OCI-M1 (cell line): ENCODE measurements around the gene GRB14.

Experiments used
- DNase-seq: peaks from one replicate; lab custom pipeline; 2025; lab: John Stamatoyannopoulos, UW

Gene GRB14

GRCh38 chr2:164613321-164613982, 7.8 kb downstream of the GRB14 start:
- no peak for DNase-seq

DNA sequence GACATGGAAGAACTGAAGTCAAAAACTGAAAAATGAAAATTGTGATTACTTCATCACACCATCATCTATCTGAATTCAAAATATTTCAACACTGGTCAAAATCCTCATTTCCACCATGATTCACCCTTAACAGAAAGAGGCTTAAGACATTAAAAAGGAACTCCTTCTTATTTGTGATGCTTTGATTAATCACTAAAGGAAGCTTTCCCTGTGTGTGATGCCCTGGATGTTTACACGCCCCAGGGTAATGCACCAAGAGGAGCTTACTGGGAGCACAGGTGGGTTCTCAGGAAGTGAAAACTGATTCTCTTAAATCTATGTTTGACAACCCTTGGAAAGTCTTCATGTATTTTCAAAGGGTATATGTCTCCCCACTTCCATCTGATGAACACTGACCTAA, 11.5 kb downstream of the GRB14 start:
- DNase-seq, result no peak

DNA sequence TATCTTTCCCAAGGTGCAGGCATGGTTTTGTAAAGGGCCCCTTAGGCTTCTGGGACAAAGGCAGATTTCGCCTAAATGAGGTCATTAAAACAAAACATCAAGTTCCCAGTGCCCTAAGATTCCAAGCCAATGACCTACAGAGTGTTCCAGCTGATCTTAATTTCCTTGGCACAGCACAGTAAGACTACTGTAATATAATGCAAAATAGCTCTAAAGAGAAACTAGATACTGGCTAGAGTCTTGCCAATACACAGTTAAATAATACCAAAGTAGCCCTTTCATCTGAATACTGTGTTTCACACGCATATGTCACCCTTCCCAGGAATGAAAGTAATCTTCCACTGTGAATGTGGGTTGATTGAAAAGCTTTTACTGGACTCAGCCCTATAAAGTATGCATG, 14.7 kb downstream of the GRB14 start:
- no peak for DNase-seq

- no peak for DNase-seq
These were observed 16.0 kb downstream of the GRB14 start for GRCh38 chr2:164605295-164605694.

GRCh38 chr2:164600763-164601162, 20.5 kb downstream of the GRB14 start:
- DNase-seq, result no peak

GRCh38 chr2:164599954-164600589, 21.2 kb downstream of the GRB14 start:
- DNase-seq, result peak; percentile 90

- DNase-seq, result peak; percentile 27
These were observed 23.3 kb downstream of the GRB14 start for GRCh38 chr2:164597983-164598382.

- DNase-seq, result no peak
These were observed 26.3 kb downstream of the GRB14 start for GRCh38 chr2:164595031-164595430.

DNA sequence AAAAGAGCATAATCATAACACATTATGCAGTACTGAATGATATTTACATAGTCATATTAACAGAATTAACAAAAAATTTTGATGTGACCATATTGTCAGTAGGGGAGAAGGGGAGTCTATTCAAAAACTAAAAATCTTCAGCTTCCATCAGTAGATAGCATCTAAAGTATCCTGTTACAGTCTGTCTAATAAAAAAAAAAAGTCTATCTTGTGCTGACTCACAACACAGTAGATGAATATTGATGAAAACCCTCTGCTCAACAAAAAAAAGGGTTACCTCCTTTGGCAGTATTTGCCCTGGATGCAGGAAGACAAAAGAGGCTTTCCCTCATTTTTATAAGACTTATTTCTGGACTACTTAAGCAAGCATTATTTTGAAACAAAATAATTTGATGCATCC, 27.3 kb downstream of the GRB14 start:
- DNase-seq, result no peak

GRCh38 chr2:164593541-164593940, 27.7 kb downstream of the GRB14 start:
- no peak for DNase-seq

GRCh38 chr2:164589522-164589921, 31.8 kb downstream of the GRB14 start:
- DNase-seq, result peak; percentile 59

DNA sequence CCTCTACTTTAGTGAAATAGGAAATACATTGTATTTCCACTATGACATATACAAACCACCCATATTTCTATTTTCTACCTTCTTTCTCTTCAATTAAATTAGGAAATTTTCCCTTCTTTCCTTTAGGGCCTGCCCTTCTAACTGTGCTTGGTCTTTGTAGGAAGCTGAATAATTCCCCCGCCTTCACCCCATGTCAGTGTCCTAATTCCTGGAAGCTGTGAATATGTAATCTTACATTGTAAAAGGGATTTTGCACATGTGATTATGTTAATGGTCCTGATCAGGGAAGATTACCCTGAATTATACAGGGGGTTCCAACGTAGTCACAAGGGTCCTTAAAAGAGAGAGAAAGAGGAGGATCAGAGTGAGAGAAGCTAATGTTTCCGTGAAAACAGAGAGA, 40.2 kb downstream of the GRB14 start:
- no peak for DNase-seq

DNA sequence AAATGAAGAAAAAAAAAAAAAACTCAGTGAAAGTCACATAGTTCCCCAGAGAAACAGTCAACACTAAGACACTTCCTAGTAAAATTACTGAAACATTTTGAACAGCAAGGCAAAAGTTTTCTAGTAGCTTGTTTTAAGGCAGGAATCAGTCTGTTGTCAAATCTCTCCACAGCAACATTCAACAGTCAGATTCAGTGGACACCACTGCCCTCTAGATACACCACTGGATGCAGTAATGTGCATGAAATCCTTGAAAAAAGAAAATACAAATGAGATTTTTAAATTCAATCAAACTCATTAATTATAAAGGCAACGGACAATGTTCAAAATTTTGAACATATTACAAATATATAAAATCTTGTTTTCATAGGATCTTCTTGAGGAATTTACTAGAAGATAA, 46.4 kb downstream of the GRB14 start:
- DNase-seq, result peak; percentile 20

GRCh38 chr2:164570475-164570874, 50.8 kb downstream of the GRB14 start:
- no peak for DNase-seq

DNA sequence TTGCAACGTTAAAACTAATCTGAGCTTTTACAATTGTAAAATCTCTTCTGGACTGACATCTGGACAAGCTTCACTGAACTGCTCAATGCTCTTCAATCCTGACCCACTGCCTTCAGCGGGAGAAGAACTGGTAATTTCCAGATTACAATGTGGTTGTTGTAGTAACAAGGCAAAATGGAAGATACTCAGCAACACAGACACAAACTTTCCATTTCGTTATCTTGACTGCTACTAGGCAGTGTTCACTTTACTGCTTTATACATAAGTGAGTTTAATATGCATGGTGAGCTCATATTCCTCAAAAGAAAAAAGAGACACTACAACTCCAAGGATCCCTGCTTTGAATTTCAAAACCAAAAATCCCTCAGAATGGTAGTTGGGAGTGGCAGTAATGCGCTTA, 51.9 kb downstream of the GRB14 start:
- DNase-seq, result peak; percentile 58

GRCh38 chr2:164568317-164568716, 53.0 kb downstream of the GRB14 start:
- DNase-seq, result no peak

DNA sequence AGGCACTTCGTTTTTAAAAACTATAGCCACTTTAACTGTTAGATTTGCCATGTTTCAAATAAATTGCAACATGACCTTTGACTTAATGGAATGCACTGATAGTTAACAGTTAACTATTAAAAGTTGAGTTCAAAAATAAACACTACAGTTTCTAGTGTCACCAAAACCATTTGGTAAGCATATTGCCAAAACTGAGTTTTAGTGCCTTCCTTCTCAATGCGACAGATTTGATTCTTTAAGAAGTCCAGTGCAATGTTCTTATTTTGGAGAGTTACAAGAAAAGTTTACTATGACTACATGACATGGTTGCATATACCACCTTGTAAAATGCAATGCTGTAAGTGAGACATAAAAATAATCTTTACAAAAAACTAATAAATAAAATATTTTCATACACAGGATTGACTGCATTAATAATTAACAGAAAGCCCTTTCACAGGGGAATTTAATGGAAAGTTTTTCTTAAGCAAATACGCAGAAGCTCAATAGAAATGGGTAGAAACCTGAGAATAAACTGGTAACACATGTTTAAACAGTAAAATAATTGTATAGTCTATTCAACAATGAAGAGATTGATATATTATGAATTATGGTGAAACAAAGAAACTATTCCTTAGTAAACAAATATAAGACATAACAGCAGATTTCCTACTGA, 53.8 kb downstream of the GRB14 start:
- DNase-seq, result no peak

GRCh38 chr2:164565359-164565758, 55.9 kb downstream of the GRB14 start:
- no peak for DNase-seq

DNA sequence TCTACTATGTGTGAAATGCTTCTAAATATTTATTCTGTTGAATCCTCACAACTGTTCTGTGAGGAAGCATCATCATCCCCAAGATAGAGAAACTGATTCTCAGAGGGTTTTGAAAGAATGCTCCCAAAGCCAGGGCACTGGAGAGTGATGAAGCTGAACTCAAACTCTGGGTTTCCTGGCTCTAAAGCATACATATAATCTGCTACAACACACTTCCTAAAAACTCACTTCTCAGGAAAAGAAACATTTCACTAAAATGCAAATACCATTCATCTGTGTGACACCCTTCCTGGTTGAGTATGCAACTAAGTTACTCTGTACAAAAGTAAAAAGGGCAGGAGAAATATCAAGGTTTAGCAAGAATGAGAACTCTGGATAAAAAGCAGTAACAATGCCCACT, 58.6 kb downstream of the GRB14 start:
- DNase-seq, result no peak

DNA sequence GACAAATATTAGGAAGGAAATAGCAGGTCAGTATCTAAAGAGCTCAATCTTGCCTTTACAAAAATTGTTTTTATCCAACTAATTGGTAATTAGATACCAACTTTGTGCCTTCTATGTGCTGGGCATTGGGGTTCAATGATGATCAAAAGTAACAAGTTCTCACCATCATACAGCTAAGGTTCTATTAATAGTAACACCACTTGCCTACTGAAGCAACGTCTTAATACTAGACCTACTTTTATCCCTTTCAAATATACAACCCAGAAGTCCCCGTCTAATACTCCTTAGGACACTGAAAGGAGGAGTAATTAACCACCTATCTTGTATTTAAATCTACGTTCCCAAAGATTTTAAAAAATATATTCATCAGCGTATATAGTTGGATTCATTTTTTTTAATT, 59.3 kb downstream of the GRB14 start:
- DNase-seq, result no peak

DNA sequence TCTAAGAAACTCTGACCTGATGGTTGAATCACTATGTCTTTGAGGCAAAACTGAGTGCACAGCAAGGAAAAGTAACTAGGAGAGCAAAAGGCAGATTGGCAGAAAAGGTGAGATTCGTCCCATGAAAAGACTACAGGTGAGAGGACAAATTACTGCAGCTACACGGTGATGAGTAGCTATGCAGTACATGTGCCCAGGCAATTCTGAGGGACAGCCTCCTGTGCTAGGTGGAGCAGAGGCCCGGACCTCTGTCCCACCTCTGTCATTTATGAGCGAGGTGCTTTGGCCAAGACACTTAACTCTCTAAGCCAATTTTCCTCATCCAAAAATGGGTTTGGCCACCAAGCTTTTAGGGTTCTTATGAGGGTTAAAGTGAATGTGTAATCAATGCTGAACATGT, 59.9 kb downstream of the GRB14 start:
- DNase-seq, result no peak

DNA sequence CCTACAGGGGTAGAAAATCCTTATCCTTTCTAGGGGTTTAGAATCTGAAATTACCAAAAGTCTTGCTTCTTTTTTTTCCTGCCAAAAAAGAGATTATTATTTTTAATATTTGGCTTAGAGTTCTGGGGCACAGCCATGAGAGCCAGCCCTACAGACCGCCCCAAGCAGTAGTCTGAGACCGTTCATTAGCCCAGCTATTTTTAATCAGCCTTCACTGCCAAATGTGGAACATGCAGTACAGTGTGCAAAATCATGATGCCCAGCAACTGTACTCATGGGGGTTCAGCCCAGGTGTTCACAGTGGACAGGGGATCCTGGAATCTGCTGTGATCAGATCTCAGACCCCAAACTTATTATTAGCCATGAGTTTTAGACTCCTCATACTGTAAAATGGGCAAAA, 60.4 kb downstream of the GRB14 start:
- DNase-seq, result no peak

DNA sequence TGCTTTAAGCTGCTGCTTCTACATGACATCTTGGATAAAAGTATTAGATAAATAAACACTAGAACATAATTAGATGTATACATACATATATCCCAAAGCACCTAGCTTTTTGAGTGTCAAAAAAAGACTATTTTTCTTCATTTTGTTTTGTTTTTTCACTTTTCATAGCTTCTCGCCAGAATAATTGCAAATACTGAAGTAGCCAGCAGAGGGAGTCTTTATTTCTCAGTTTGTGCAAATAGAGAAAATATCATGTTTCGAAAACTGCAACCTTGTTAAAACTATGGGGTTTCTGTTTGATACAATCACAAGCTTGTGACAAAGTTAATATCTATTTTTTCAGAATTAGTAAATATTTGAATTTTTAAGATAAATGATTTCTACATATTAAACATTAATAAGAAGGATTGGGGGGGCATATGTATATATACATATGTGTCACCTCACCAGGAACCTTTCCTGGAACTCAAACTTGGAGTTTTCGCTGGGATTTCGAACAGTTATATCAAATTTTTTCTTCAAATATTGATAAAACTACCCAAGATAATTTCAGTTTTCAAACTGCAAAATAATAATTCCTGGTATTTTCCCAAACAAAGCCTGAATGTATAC, 61.0 kb downstream of the GRB14 start:
- DNase-seq, result peak; percentile 69
